Dedifferentiated amniotic fluid mesenchymal stem cell (primary cell): ENCODE results near the gene PPAN.

Source experiments
- DNase-seq: peaks from one replicate; pipeline ENCODE4 v3.0.0-alpha.2; 2016; ENCODE audit errors: extremely low spot score

PPAN gene

DNA sequence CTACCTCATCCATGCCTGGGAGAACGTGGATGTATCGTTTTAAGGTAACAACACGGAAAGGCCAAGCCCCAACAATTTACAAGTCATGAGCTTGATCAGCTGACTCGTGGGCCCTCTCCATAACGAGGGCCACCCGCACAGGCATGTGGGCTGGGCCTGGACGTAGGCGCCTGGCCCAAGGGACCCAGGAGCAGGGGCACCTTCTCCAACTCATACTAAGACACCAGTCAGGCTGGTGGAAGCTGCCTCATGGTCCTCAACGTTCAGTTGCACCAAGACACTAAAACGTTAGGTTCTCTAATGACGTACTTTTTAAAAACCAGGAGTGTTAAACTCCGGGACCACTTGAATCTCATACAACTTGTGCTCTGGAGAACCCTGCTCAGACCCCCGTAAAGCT, 35.3 kb downstream of the PPAN start:
- DNase-seq, result no peak

GRCh38 chr19:10141973-10142372, 35.8 kb downstream of the PPAN start:
- DNase-seq, result no peak

DNA sequence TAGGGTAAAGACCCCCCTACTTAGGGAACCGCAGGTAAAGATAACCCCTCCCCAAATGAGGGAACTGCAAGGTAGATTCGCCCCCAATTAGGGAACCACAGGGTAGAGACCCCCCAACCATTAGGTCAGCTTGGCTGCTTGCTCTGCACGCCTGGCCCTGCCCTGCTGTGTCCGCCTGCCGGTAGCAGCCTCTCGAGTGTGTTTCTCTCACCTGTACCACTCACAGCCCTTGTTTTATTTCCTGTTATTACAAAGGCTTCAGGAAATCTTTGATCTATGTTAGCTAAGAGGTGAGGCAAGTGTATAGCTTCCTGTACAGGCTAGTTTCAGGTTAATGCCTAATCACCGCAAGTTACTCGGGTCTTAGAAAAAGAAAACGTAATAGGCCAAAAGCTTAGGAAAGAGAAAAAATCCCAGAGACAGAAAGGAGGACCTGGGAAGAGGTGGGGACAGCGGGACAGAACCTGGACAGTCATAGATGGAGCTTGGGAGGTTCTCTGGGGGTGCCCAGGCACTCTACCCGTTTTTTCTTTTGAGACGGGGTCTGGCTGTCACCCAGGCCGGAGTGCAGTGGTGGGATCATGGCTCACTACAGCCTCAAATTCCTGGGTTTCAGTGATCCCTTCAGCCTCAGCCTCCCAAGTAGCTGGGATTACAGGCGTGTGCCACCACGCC, 36.7 kb downstream of the PPAN start:
- no peak for DNase-seq

- DNase-seq, result no peak
Measured at GRCh38 chr19:10143681-10144080, 37.5 kb downstream of the PPAN start.

DNA sequence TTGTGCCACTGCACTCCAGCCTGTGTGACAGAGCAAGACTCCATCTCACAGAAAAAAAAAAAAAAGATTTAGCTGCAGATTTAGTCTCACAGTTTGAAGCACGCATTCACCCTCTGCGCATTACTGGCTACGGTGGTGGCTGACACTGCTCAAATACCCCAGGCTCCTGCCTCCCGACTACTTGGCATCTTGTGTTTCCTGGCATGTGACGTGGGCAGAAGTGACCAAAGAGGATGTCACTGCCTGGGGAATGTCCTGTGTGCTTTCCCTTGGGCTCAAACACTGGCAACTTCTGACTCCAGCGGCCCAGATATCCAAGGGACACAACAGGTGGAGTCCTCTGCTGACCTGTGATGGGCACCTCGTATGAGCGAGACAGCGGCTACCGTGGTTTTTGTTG, 38.2 kb downstream of the PPAN start:
- no peak for DNase-seq

DNA sequence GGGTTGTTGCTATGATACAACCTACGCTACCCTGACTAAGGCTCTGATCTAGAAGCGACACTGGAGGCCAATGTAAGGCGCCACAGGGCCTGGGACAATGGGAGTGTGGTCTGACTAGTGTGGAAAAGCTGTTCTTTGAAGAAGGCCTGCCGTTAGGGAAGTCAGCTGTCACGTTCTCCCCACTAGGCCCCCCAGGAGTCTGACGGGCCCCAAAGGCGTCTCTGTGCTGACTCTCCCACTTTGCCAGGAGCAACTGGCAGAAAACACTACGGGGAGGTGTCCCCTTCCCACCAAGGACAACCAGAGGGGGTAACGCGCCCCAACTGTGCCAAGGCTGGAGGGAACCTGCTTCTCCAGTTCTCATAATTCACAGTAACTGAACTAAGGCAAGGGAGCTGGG, 38.9 kb downstream of the PPAN start:
- DNase-seq, result no peak

DNA sequence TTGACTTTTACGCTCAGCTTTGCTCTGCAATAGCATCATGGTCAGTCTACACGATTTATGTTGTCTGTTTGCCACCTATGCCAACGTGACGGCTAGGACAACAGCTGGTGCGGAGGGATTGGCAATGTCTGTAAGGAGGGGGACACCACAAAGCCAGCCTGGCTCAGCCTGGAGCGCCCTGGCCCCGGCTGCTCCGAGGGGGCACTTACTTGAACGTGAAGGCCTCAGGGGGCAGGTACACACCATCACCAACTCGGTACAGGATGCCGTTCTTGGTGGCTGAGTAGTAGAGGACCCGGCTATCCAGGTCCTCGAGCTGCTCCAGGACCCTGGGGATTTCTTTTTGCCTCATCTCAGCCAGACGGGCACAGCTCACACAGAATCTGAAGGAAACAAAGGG, 40.0 kb downstream of the PPAN start:
- no peak for DNase-seq

DNA sequence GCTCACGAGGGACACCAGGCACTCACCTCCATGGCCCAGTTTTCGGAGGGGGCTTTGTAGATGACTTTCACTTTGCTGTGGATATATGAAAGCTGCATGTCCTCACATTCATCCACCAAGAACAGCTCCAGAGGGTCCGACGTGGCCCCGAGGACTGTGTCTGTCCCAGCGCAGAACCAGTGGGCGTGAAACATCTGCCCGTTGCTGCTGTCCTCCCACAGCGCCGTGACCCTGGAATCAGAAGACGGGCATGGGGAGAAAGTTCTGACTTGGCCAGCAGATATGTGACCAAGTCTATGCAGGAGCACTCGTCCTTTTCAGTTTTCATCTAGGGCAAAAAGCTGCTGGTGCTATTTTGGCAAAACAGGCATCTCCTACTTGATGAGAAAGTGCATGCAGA, 43.3 kb downstream of the PPAN start:
- no peak for DNase-seq

GRCh38 chr19:10151521-10151920, 45.4 kb downstream of the PPAN start:
- DNase-seq, result no peak

DNA sequence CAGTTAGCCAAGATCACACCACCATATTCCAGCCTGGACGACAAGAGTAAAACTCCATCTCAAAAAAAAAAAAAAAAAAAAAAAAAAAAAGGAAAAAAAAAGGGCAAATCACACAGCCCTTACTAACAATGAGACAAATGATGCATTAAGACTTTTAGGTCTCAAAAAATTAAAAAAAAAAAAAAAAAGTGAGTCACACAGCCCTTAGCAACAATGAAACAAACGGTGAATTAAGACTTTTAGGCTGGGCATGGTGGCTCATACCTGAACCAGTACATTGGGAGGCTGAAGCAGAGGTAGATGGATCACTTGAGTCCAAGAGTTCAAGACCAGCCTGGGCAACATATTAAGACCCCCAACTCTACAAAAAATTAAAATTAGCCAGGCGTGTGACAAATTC, 45.9 kb downstream of the PPAN start:
- DNase-seq, result no peak

- DNase-seq, result no peak
Measured at GRCh38 chr19:10155839-10156238, 49.7 kb downstream of the PPAN start.

- DNase-seq, result no peak
Measured at GRCh38 chr19:10158071-10158470, 51.9 kb downstream of the PPAN start.

- no peak for DNase-seq
Measured at GRCh38 chr19:10158485-10158884, 52.3 kb downstream of the PPAN start.

DNA sequence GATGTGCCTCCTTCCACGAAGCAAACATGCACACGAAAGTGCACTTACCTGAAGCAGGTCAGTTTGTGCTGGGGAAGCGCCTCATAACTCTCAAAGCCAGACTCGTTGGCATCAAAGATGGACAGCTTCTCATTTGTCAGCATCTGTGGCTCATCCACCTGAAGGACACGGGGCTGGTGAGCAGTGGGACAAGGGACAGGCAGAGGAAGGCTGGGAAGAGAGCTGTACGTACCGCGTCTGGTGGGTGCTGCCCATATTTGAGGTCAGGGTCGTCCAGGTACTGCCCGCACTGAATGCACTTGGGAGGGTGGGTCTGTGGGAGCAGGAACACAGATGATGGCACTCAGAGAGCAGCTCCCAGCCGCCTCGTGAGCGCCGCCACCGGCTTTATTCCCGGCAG, 53.4 kb downstream of the PPAN start:
- DNase-seq, result no peak
